Measurements from ENCODE around the gene IL12A. TPM values are rescaled to one million over a fixed set of nuclear protein-coding genes. Genes with fewer than 3 reads are reported as not detected.

The IL12A gene
- total RNA-seq, 4 donors from 2014 or later, result 0.73 TPM; not detected in 3

GRCh38 chr3:160027541-160028195, 39.0 kb downstream of the IL12A start:
- TF ChIP-seq POLR2A (IDR thresholded peaks at IDR 0.05), result no peak
- TF ChIP-seq CTCF (IDR thresholded peaks at IDR 0.05), result no peak
- no peak for DNase-seq
- Histone ChIP-seq H3K27me3 (no peaks in the 10 kb centered on the region), H3K9me3 (no peaks in the 10 kb centered on the region), H3K4me3 (no peak overlapping the region), H3K4me1 (no peaks in the 10 kb centered on the region), H3K27ac (no peak overlapping the region), H3K36me3 (no peaks in the 10 kb centered on the region)
- intact Hi-C loops (cut with DNase I; ENCODE audit: low total_unique reads), result no loop called here

- Histone ChIP-seq H3K27me3 (no peaks in the 10 kb centered on the region), H3K36me3 (no peaks in the 10 kb centered on the region), H3K4me1 (no peaks in the 10 kb centered on the region), H3K4me3 (no peak overlapping the region), H3K9me3 (no peaks in the 10 kb centered on the region), H3K27ac (no peak overlapping the region)
- intact Hi-C loops (cut with DNase I; ENCODE audit: low total_unique reads), result no loop called here
- no peak for DNase-seq
- TF ChIP-seq POLR2A (IDR thresholded peaks at IDR 0.05), result no peak
- no peak for TF ChIP-seq CTCF (IDR thresholded peaks at IDR 0.05)
Measured at GRCh38 chr3:160035757-160036156, 47.1 kb downstream of the IL12A start.

- no peak for DNase-seq
- intact Hi-C loops (cut with DNase I; ENCODE audit: low total_unique reads), result no loop called here
- TF ChIP-seq CTCF (IDR thresholded peaks at IDR 0.05) (no peak), POLR2A (IDR thresholded peaks at IDR 0.05) (no peak)
- H3K4me1 ChIP-seq, result no peaks in the 10 kb centered on the region
- no peak overlapping the region for H3K4me3 ChIP-seq
- no peaks in the 10 kb centered on the region for H3K27me3 ChIP-seq
- no peak overlapping the region for H3K27ac ChIP-seq
- H3K36me3 ChIP-seq, result no peaks in the 10 kb centered on the region
- no peaks in the 10 kb centered on the region for H3K9me3 ChIP-seq
Measured at GRCh38 chr3:160038862-160039562, 50.4 kb downstream of the IL12A start.

GRCh38 chr3:160040181-160040580, 51.5 kb downstream of the IL12A start:
- no peak overlapping the region for H3K27ac ChIP-seq
- no peak for DNase-seq
- no peak for TF ChIP-seq POLR2A (IDR thresholded peaks at IDR 0.05)
- TF ChIP-seq CTCF (IDR thresholded peaks at IDR 0.05), result no peak
- intact Hi-C loops (cut with DNase I; ENCODE audit: low total_unique reads), result no loop called here
- no peaks in the 10 kb centered on the region for H3K9me3 ChIP-seq
- no peaks in the 10 kb centered on the region for H3K36me3 ChIP-seq
- no peak overlapping the region for H3K4me3 ChIP-seq
- H3K27me3 ChIP-seq, result no peaks in the 10 kb centered on the region
- H3K4me1 ChIP-seq, result no peaks in the 10 kb centered on the region

- H3K36me3 ChIP-seq, result no peaks in the 10 kb centered on the region
- intact Hi-C loops (cut with DNase I; ENCODE audit: low total_unique reads), result no loop called here
- no peak for DNase-seq
- no peaks in the 10 kb centered on the region for H3K4me1 ChIP-seq
- TF ChIP-seq POLR2A (IDR thresholded peaks at IDR 0.05), result no peak
- TF ChIP-seq CTCF (IDR thresholded peaks at IDR 0.05), result no peak
- H3K4me3 ChIP-seq, result no peak overlapping the region
- no peaks in the 10 kb centered on the region for H3K9me3 ChIP-seq
- no peaks in the 10 kb centered on the region for H3K27me3 ChIP-seq
- H3K27ac ChIP-seq, result no peak overlapping the region
Measured at GRCh38 chr3:160041465-160041864, 52.8 kb downstream of the IL12A start.
